Suprapubic skin (tissue), 4 donors: Measurements from ENCODE around the gene TMEM178B. TPM values are rescaled to one million over a fixed set of nuclear protein-coding genes. Genes with fewer than 3 reads are reported as not detected.

ENCODE experiments used
- DNase-seq, 2 donors: peaks; one replicate each; pipeline ENCODE4 v3.0.0-alpha.2; 2019; ENCODE audit warnings: low spot score in 2 of 2
- H3K27ac ChIP-seq: fragments of 200-600 bp; sonication (generic); one replicate; pipeline ENCODE4 v1.5.1; 2019
- H3K27me3 ChIP-seq: fragments of 200-600 bp; sonication (generic); one replicate; pipeline ENCODE4 v1.5.1; 2019
- H3K36me3 ChIP-seq: fragments of 200-600 bp; sonication (generic); one replicate; pipeline ENCODE4 v1.5.1; 2019
- H3K4me1 ChIP-seq: fragments of 200-600 bp; sonication (generic); one replicate; pipeline ENCODE4 v1.5.1; 2019
- H3K4me3 ChIP-seq: fragments of 200-600 bp; sonication (generic); one replicate; pipeline ENCODE4 v1.5.1; 2019; ENCODE audit warnings: mild to moderate bottlenecking
- H3K9me3 ChIP-seq: fragments of 200-600 bp; sonication (generic); one replicate; pipeline ENCODE4 v1.5.1; 2019
- POLR2A ChIP-seq, 2 donors: fragments of 450-650 bp; IDR thresholded peaks; one replicate each; pipeline ENCODE4 v1.6.1; 2017; ENCODE audit warnings: antibody characterized with exemption in 2 of 2, mild to moderate bottlenecking in 2 of 2, moderate library complexity in 2 of 2
- WGBS: methylation state at CpG from one replicate; pipeline ENCODE4 v1.1.5; 2018; 5-methylcytosine and 5-hydroxymethylcytosine counted together
- total RNA-seq, 4 donors: library from RNA; depleted of rRNA; stranded (reverse); fragments of >200 nt; gene quantifications; one replicate each; pipeline ENCODE4 v1.1.0, GENCODE V29; 2016

The TMEM178B gene
- total RNA-seq, 4 donors from 2014 or later = 0.34 to 1.6 (median 0.72) TPM

DNA sequence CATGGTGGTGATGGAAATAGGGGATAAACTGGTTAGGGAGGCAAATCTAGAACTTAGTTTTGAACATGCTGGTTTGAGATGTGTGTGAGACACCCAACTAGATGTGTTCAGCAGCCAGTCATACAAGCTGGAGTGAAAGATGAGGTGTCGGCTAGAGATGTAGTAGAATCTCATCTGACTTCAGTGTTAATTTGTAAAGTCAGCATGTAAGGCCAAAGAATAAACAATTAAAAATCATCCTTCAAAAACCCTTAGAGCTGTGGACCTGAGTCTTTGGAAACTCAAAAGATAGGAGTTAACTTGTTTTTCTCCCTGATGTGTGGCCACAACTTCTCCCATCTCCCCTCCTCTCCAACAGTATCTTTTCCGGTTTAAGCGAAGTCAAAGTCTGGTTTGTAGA, 454.5 kb downstream of the TMEM178B start:
- Histone ChIP-seq H3K36me3 (no peaks in the 10 kb centered on the region), H3K27ac (no peak overlapping the region)
- TF ChIP-seq POLR2A (IDR thresholded peaks at IDR 0.05) = no peak

More for the DNA sequence above, 454.5 kb downstream of the TMEM178B start:
- H3K4me1 ChIP-seq = peaks cover 4% of the 10 kb centered on the region
- no peak for DNase-seq
- 91% methylated on average over 3 of the region's 3 CpGs for WGBS
- no peak overlapping the region for H3K4me3 ChIP-seq
- no peaks in the 10 kb centered on the region for H3K9me3 ChIP-seq
- no peaks in the 10 kb centered on the region for H3K27me3 ChIP-seq

Other genes with a start within 250 kb of the TMEM178B start
- gene BRAF, start 149.1 kb upstream of the TMEM178B start, total RNA-seq = 10 to 100 TPM; 32.2 to 94.9 (median 41.0) TPM
- gene MRPS33, start 59.1 kb upstream of the TMEM178B start, total RNA-seq = 10 to 100 TPM; 11.2 to 32.0 (median 12.7) TPM